SK-N-SH treated with all-trans-retinoic acid at 6 μM for 48 hours (cell line): ENCODE data around the gene PIWIL1.

ENCODE experiments used
- ARNTL ChIP-seq: fragments of 450-650 bp; formaldehyde crosslinking; IDR thresholded peaks from 2 replicates; pipeline ENCODE4 v1.5.0; 2020; ENCODE audit warnings: low read depth, mild to moderate bottlenecking, moderate library complexity, borderline replicate concordance
- CSDC2 ChIP-seq: fragments of 250-450 bp; sonication (Bioruptor Pico); IDR thresholded peaks from 2 replicates; pipeline ENCODE4 v1.5.0; 2020; ENCODE audit warnings: mild to moderate bottlenecking, moderate library complexity
- GLIS3 ChIP-seq: fragments of 250-450 bp; sonication (Bioruptor Pico); IDR thresholded peaks from 2 replicates; pipeline ENCODE4 v1.5.0; 2020; ENCODE audit warnings: mild to moderate bottlenecking, moderate library complexity
- ISL1 ChIP-seq: fragments of 250-450 bp; sonication (Bioruptor Pico); IDR thresholded peaks from 2 replicates; pipeline ENCODE4 v2.1.2; 2022; ENCODE audit warnings: mild to moderate bottlenecking, moderate library complexity
- PATZ1 ChIP-seq: fragments of 250-450 bp; sonication (Bioruptor Pico); IDR thresholded peaks from 2 replicates; pipeline ENCODE4 v1.8.0; 2020; ENCODE audit warnings: mild to moderate bottlenecking, moderate library complexity, borderline replicate concordance
- ZC3H10 ChIP-seq: fragments of 250-450 bp; sonication (Bioruptor Pico); IDR thresholded peaks from 2 replicates; pipeline ENCODE4 v1.5.1; 2021; ENCODE audit warnings: mild to moderate bottlenecking, moderate library complexity
- ZFP3 ChIP-seq: fragments of 250-450 bp; sonication (Bioruptor Pico); IDR thresholded peaks from 2 replicates; pipeline ENCODE4 v1.5.0; 2020; ENCODE audit warnings: mild to moderate bottlenecking, moderate library complexity
- ZNF565 ChIP-seq: fragments of 450-650 bp; formaldehyde crosslinking; conservative IDR thresholded peaks from 2 replicates; pipeline ENCODE4 v1.5.0; 2020; ENCODE audit warnings: low read depth, mild to moderate bottlenecking, moderate library complexity

- TF ChIP-seq PATZ1 (CRISPR knock-in tag) (no peak), ISL1 (CRISPR knock-in tag) (no peak), ZFP3 (CRISPR knock-in tag) (no peak), ARNTL (CRISPR knock-in tag) (no peak), CSDC2 (CRISPR knock-in tag) (no peak), GLIS3 (CRISPR knock-in tag) (no peak), ZNF565 (no peak), ZC3H10 (no peak)
Observed at GRCh38 chr12:130396667-130397066, 59.0 kb downstream of the PIWIL1 start.
